HepG2 (cell line): ENCODE data around the gene TEDC1. TPM values are rescaled to one million over a fixed set of nuclear protein-coding genes. Genes with fewer than 3 reads are reported as not detected.

Experiments used
- BCL3 ChIP-seq: sonication (generic); formaldehyde crosslinking; IDR thresholded peaks from 2 replicates; pipeline ENCODE4 v1.5.1; 2020; ENCODE audit warnings: mild to moderate bottlenecking, missing genetic modification reagents, moderate library complexity
- MBNL3 ChIP-seq: fragments of 250-450 bp; sonication (Bioruptor Pico); conservative IDR thresholded peaks from 2 replicates; pipeline ENCODE4 v1.8.0; 2022; ENCODE audit warnings: mild to moderate bottlenecking, inconsistent platforms
- NCOA2 ChIP-seq: sonication (generic); formaldehyde crosslinking; IDR thresholded peaks from 2 replicates; pipeline ENCODE4 v1.8.0; 2022; ENCODE audit warnings: inconsistent platforms
- NFAT5 ChIP-seq: sonication (generic); formaldehyde crosslinking; IDR thresholded peaks from 2 replicates; pipeline ENCODE4 v1.4.0; 2020; ENCODE audit warnings: missing genetic modification reagents
- RNF219 ChIP-seq: sonication (generic); formaldehyde crosslinking; IDR thresholded peaks from 2 replicates; pipeline ENCODE4 v1.5.0; 2020; ENCODE audit warnings: mild to moderate bottlenecking, missing genetic modification reagents
- RORA ChIP-seq: sonication (generic); formaldehyde crosslinking; IDR thresholded peaks from 2 replicates; pipeline ENCODE4 v1.5.0; 2020; ENCODE audit warnings: mild to moderate bottlenecking, missing genetic modification reagents, moderate library complexity
- SMAD9 ChIP-seq: sonication (generic); formaldehyde crosslinking; IDR thresholded peaks from 2 replicates; pipeline ENCODE4 v1.5.1; 2020; ENCODE audit warnings: mild to moderate bottlenecking, missing genetic modification reagents
- TBL1XR1 ChIP-seq: fragments of 150-350 bp; IDR thresholded peaks from 2 replicates; pipeline ENCODE4 v1.6.1; 2014; ENCODE audit warnings: borderline replicate concordance, low read length; ENCODE audit not compliant: partially characterized antibody
- TEAD2 ChIP-seq: sonication (generic); formaldehyde crosslinking; IDR thresholded peaks from 2 replicates; pipeline ENCODE4 v1.9.0; 2021; ENCODE audit warnings: missing genetic modification reagents
- ZBTB4 ChIP-seq: sonication (generic); formaldehyde crosslinking; IDR thresholded peaks from 2 replicates; pipeline ENCODE4 v1.4.0; 2020; ENCODE audit warnings: missing genetic modification reagents, mild to moderate bottlenecking, borderline replicate concordance
- ZBTB7A ChIP-seq: sonication (generic); formaldehyde crosslinking; IDR thresholded peaks from 2 replicates; pipeline ENCODE4 v1.8.0; 2022; ENCODE audit warnings: mild to moderate bottlenecking, missing genetic modification reagents
- ZNF232 ChIP-seq: sonication (generic); formaldehyde crosslinking; IDR thresholded peaks from 2 replicates; pipeline ENCODE4 v1.4.0; 2020; ENCODE audit warnings: missing genetic modification reagents, borderline replicate concordance
- ZNF264 ChIP-seq: sonication (generic); formaldehyde crosslinking; IDR thresholded peaks from 2 replicates; pipeline ENCODE4 v1.4.0; 2020; ENCODE audit warnings: missing genetic modification reagents
- ZNF33B ChIP-seq: sonication (generic); formaldehyde crosslinking; IDR thresholded peaks from 2 replicates; pipeline ENCODE4 v1.5.1; 2020; ENCODE audit warnings: mild to moderate bottlenecking, missing genetic modification reagents
- ZNF431 ChIP-seq: sonication (generic); formaldehyde crosslinking; IDR thresholded peaks from 2 replicates; pipeline ENCODE4 v1.9.0; 2022; ENCODE audit warnings: missing genetic modification reagents, low read depth, mild to moderate bottlenecking, borderline replicate concordance
- ZNF432 ChIP-seq: sonication (generic); formaldehyde crosslinking; IDR thresholded peaks from 2 replicates; pipeline ENCODE4 v1.5.0; 2020; ENCODE audit warnings: missing genetic modification reagents, mild to moderate bottlenecking, borderline replicate concordance
- ZNF577 ChIP-seq: sonication (generic); formaldehyde crosslinking; IDR thresholded peaks from 2 replicates; pipeline ENCODE4 v1.4.0; 2020; ENCODE audit warnings: mild to moderate bottlenecking, low read depth, missing genetic modification reagents, borderline replicate concordance
- polyA plus RNA-seq, 8 experiments: library from polyadenylated mRNA; depleted of rRNA in 3 of 8; stranded (reverse) in 7 of 8; unstranded in 1 of 8; fragments of >200 nt; fragmentation: Illumina TruSeq in 4 of 8; extraction: Trizol in 4 of 8; gene quantifications; 2 replicates each; pipeline versions ENCODE4 v1.2.1 to v1.2.3, GENCODE V29; 2011 to 2016; ENCODE audit warnings: low read depth in 4 of 8, missing spikeins in 1 of 8, mixed read lengths in 1 of 8; ENCODE audit not compliant: insufficient read depth in 1 of 8
- total RNA-seq, 5 experiments: library from RNA; depleted of rRNA; stranded (reverse); fragments of >200 nt; fragmentation: Illumina TruSeq; extraction: Trizol; gene quantifications; 2 replicates each; pipeline ENCODE4 v1.2.3, GENCODE V29; 2016; ENCODE audit warnings: low read depth in 1 of 5

TEDC1 gene
- total and polyA plus RNA-seq, 2 of the 13 experiments (the other 11 are each of a cell fraction or from before 2014, with no cell fraction given): 5.7 to 27.4 TPM

GRCh38 chr14:105490572-105491365 lies at the start of gene TEDC1 (continued):
- TF ChIP-seq ZBTB4 (no peak), RORA (CRISPR knock-in tag) (no peak), NCOA2 (CRISPR knock-in tag) (no peak; the same call in 1 of the 2 replicates), TEAD2 (CRISPR knock-in tag) (no peak), MBNL3 (CRISPR knock-in tag) (no peak), ZNF232 (CRISPR knock-in tag) (no peak), SMAD9 (CRISPR knock-in tag) (no peak), ZNF431 (CRISPR knock-in tag) (no peak), BCL3 (CRISPR knock-in tag) (peak; percentile 13), ZNF33B (peak; percentile 19; the same call in 1 of the 2 replicates), ZNF577 (CRISPR knock-in tag) (no peak), NFAT5 (CRISPR knock-in tag) (no peak), ZBTB7A (CRISPR knock-in tag) (no peak), RNF219 (CRISPR knock-in tag) (no peak), ZNF432 (no peak), ZNF264 (no peak), TBL1XR1 (no peak)
